Measurements from ENCODE around the gene ARHGAP40.

The ARHGAP40 gene

GRCh38 chr20:38569747-38570525, 31.7 kb upstream of the ARHGAP40 start:
- H3K4me1 ChIP-seq (ENCODE audit: control insufficient read depth, insufficient read depth, low read length, poor library complexity, severe bottlenecking) = no peaks in the 10 kb centered on the region
- peaks cover 72% of the 10 kb centered on the region for H3K36me3 ChIP-seq (ENCODE audit: control insufficient read depth, insufficient read depth, low read length)

GRCh38 chr20:38573413-38573812, 28.2 kb upstream of the ARHGAP40 start:
- Histone ChIP-seq H3K4me1 (ENCODE audit: control insufficient read depth, insufficient read depth, low read length, poor library complexity, severe bottlenecking) (no peaks in the 10 kb centered on the region), H3K36me3 (ENCODE audit: control insufficient read depth, insufficient read depth, low read length) (peaks cover 55% of the 10 kb centered on the region), H3K4me3 (ENCODE audit: insufficient read depth, low read depth, low read length, poor library complexity, severe bottlenecking) (no peak overlapping the region), H3K27ac (ENCODE audit: insufficient read depth, low read length, poor library complexity, severe bottlenecking) (no peak overlapping the region), H3K27me3 (replicated peaks; ENCODE audit: control insufficient read depth, insufficient read depth, low read length, poor library complexity, severe bottlenecking) (no peaks in the 10 kb centered on the region), H3K9me3 (ENCODE audit: control insufficient read depth, low read length) (no peaks in the 10 kb centered on the region)
- no peak for DNase-seq

More at GRCh38 chr20:38569747-38570525, 31.7 kb upstream of the ARHGAP40 start:
- no peaks in the 10 kb centered on the region for H3K27me3 ChIP-seq (replicated peaks; ENCODE audit: control insufficient read depth, insufficient read depth, low read length, poor library complexity, severe bottlenecking)
- no peak for DNase-seq
- H3K4me3 ChIP-seq (ENCODE audit: insufficient read depth, low read depth, low read length, poor library complexity, severe bottlenecking) = no peak overlapping the region
- no peak overlapping the region for H3K27ac ChIP-seq (ENCODE audit: insufficient read depth, low read length, poor library complexity, severe bottlenecking)
- H3K9me3 ChIP-seq (ENCODE audit: control insufficient read depth, low read length) = no peaks in the 10 kb centered on the region

GRCh38 chr20:38579219-38579910, 22.2 kb upstream of the ARHGAP40 start:
- Histone ChIP-seq H3K27ac (ENCODE audit: insufficient read depth, low read length, poor library complexity, severe bottlenecking) (no peak overlapping the region), H3K9me3 (ENCODE audit: control insufficient read depth, low read length) (no peaks in the 10 kb centered on the region)
- no peak for DNase-seq

GRCh38 chr20:38579921-38580320, 21.7 kb upstream of the ARHGAP40 start:
- no peaks in the 10 kb centered on the region for H3K27me3 ChIP-seq (replicated peaks; ENCODE audit: control insufficient read depth, insufficient read depth, low read length, poor library complexity, severe bottlenecking)
- no peak overlapping the region for H3K4me3 ChIP-seq (ENCODE audit: insufficient read depth, low read depth, low read length, poor library complexity, severe bottlenecking)
- no peak for DNase-seq
- H3K27ac ChIP-seq (ENCODE audit: insufficient read depth, low read length, poor library complexity, severe bottlenecking) = no peak overlapping the region
- no peaks in the 10 kb centered on the region for H3K9me3 ChIP-seq (ENCODE audit: control insufficient read depth, low read length)
- no peaks in the 10 kb centered on the region for H3K4me1 ChIP-seq (ENCODE audit: control insufficient read depth, insufficient read depth, low read length, poor library complexity, severe bottlenecking)
- H3K36me3 ChIP-seq (ENCODE audit: control insufficient read depth, insufficient read depth, low read length) = peaks cover 10% of the 10 kb centered on the region

More at GRCh38 chr20:38579219-38579910, 22.2 kb upstream of the ARHGAP40 start:
- no peaks in the 10 kb centered on the region for H3K27me3 ChIP-seq (replicated peaks; ENCODE audit: control insufficient read depth, insufficient read depth, low read length, poor library complexity, severe bottlenecking)
- H3K4me1 ChIP-seq (ENCODE audit: control insufficient read depth, insufficient read depth, low read length, poor library complexity, severe bottlenecking) = no peaks in the 10 kb centered on the region
- peaks cover 16% of the 10 kb centered on the region for H3K36me3 ChIP-seq (ENCODE audit: control insufficient read depth, insufficient read depth, low read length)
- no peak overlapping the region for H3K4me3 ChIP-seq (ENCODE audit: insufficient read depth, low read depth, low read length, poor library complexity, severe bottlenecking)

- no peak for DNase-seq
- no peak within 1 kb of the TSS for H3K4me3 ChIP-seq (ENCODE audit: insufficient read depth, low read depth, low read length, poor library complexity, severe bottlenecking)
- no peak within 1 kb of the TSS for H3K27ac ChIP-seq (ENCODE audit: insufficient read depth, low read length, poor library complexity, severe bottlenecking)
- H3K9me3 ChIP-seq (ENCODE audit: control insufficient read depth, low read length) = no peaks in the 10 kb centered on the region
- no peaks in the 10 kb centered on the region for H3K4me1 ChIP-seq (ENCODE audit: control insufficient read depth, insufficient read depth, low read length, poor library complexity, severe bottlenecking)
- H3K27me3 ChIP-seq (replicated peaks; ENCODE audit: control insufficient read depth, insufficient read depth, low read length, poor library complexity, severe bottlenecking) = no peaks in the 10 kb centered on the region
- H3K36me3 ChIP-seq (ENCODE audit: control insufficient read depth, insufficient read depth, low read length) = peaks cover 4% of the 10 kb centered on the region
Observed at GRCh38 chr20:38581013-38581412, 20.6 kb upstream of the ARHGAP40 start, which contains the start of gene ADIG. TSS of gene ADIG (plus strand) at chr20:38581197. CDS start at chr20:38581251, 54 bp downstream.

- Histone ChIP-seq H3K9me3 (ENCODE audit: control insufficient read depth, low read length) (no peaks in the 10 kb centered on the region), H3K4me1 (ENCODE audit: control insufficient read depth, insufficient read depth, low read length, poor library complexity, severe bottlenecking) (no peaks in the 10 kb centered on the region), H3K4me3 (ENCODE audit: insufficient read depth, low read depth, low read length, poor library complexity, severe bottlenecking) (no peak overlapping the region), H3K27ac (ENCODE audit: insufficient read depth, low read length, poor library complexity, severe bottlenecking) (no peak overlapping the region), H3K36me3 (ENCODE audit: control insufficient read depth, insufficient read depth, low read length) (no peaks in the 10 kb centered on the region), H3K27me3 (replicated peaks; ENCODE audit: control insufficient read depth, insufficient read depth, low read length, poor library complexity, severe bottlenecking) (no peaks in the 10 kb centered on the region)
- DNase-seq = no peak
Observed at GRCh38 chr20:38581830-38582358, 19.7 kb upstream of the ARHGAP40 start.

- no peak overlapping the region for H3K27ac ChIP-seq (ENCODE audit: insufficient read depth, low read length, poor library complexity, severe bottlenecking)
- no peak overlapping the region for H3K4me3 ChIP-seq (ENCODE audit: insufficient read depth, low read depth, low read length, poor library complexity, severe bottlenecking)
- no peaks in the 10 kb centered on the region for H3K36me3 ChIP-seq (ENCODE audit: control insufficient read depth, insufficient read depth, low read length)
- no peaks in the 10 kb centered on the region for H3K9me3 ChIP-seq (ENCODE audit: control insufficient read depth, low read length)
- H3K27me3 ChIP-seq (replicated peaks; ENCODE audit: control insufficient read depth, insufficient read depth, low read length, poor library complexity, severe bottlenecking) = no peaks in the 10 kb centered on the region
- H3K4me1 ChIP-seq (ENCODE audit: control insufficient read depth, insufficient read depth, low read length, poor library complexity, severe bottlenecking) = no peaks in the 10 kb centered on the region
- no peak for DNase-seq
Observed at GRCh38 chr20:38583306-38583705, 18.3 kb upstream of the ARHGAP40 start.

GRCh38 chr20:38584099-38584763, 17.4 kb upstream of the ARHGAP40 start:
- Histone ChIP-seq H3K4me1 (ENCODE audit: control insufficient read depth, insufficient read depth, low read length, poor library complexity, severe bottlenecking) (no peaks in the 10 kb centered on the region), H3K27me3 (replicated peaks; ENCODE audit: control insufficient read depth, insufficient read depth, low read length, poor library complexity, severe bottlenecking) (no peaks in the 10 kb centered on the region), H3K9me3 (ENCODE audit: control insufficient read depth, low read length) (no peaks in the 10 kb centered on the region), H3K27ac (ENCODE audit: insufficient read depth, low read length, poor library complexity, severe bottlenecking) (no peak overlapping the region), H3K36me3 (ENCODE audit: control insufficient read depth, insufficient read depth, low read length) (no peaks in the 10 kb centered on the region), H3K4me3 (ENCODE audit: insufficient read depth, low read depth, low read length, poor library complexity, severe bottlenecking) (no peak overlapping the region)
- DNase-seq = no peak

- Histone ChIP-seq H3K27me3 (replicated peaks; ENCODE audit: control insufficient read depth, insufficient read depth, low read length, poor library complexity, severe bottlenecking) (no peaks in the 10 kb centered on the region), H3K36me3 (ENCODE audit: control insufficient read depth, insufficient read depth, low read length) (no peaks in the 10 kb centered on the region), H3K4me1 (ENCODE audit: control insufficient read depth, insufficient read depth, low read length, poor library complexity, severe bottlenecking) (no peaks in the 10 kb centered on the region), H3K27ac (ENCODE audit: insufficient read depth, low read length, poor library complexity, severe bottlenecking) (no peak overlapping the region), H3K9me3 (ENCODE audit: control insufficient read depth, low read length) (no peaks in the 10 kb centered on the region), H3K4me3 (ENCODE audit: insufficient read depth, low read depth, low read length, poor library complexity, severe bottlenecking) (no peak overlapping the region)
- no peak for DNase-seq
Observed at GRCh38 chr20:38585404-38586180, 16.0 kb upstream of the ARHGAP40 start.

All from effector memory CD4-positive, alpha-beta T cell (primary cell).